ENCODE measurements around the gene SHH.

Gene SHH

GRCh38 chr7:155813546-155814315 lies 1.5 kb upstream of the SHH start:
- Histone ChIP-seq H3K4me3 (ENCODE audit: insufficient read length, low read depth) (no peak overlapping the region), H3K27me3 (ENCODE audit: insufficient read depth, insufficient read length) (peaks cover 65% of the 10 kb centered on the region), H3K9ac (ENCODE audit: insufficient read length, low read depth) (no peak overlapping the region), H3K4me1 (ENCODE audit: insufficient read depth, insufficient read length) (no peaks in the 10 kb centered on the region), H3K36me3 (ENCODE audit: insufficient read depth, insufficient read length, low read length) (no peaks in the 10 kb centered on the region), H3K9me3 (ENCODE audit: insufficient read depth, low read length) (peaks cover 11% of the 10 kb centered on the region; the same call in 1 of the 2 replicates)
- DNase-seq (ENCODE audit: low read depth, low spot score) = no peak
- TF ChIP-seq SUZ12 (IDR thresholded peaks at IDR 0.05; ENCODE audit: extremely low read depth, insufficient read depth, insufficient read length) (no peak), ZNF274 (IDR thresholded peaks at IDR 0.05; ENCODE audit: low read depth, low read length) (no peak), YY1 (IDR thresholded peaks at IDR 0.05; ENCODE audit: insufficient read depth, insufficient read length) (no peak)

DNA sequence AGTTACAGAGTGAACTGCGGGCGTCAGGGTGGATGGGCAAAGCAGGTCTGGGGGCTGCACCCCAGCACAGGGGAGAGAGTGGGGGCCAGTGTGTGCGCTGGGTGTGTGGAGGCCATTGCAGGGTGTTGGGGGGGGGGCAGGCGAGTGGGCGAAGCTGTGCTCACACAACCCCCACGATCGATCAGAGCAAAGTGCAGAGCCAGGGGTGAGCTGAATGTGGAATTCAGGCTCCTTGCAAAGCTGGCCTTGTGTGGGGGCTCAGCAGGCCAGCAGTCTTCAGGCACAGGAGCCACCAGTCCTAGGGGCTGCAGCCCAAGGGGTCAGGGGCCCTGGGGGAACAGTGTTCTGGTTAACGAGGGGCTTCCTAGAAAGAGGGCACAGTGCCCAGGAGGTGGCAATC lies 862 bp upstream of the SHH start:
- no peaks in the 10 kb centered on the region for H3K36me3 ChIP-seq (ENCODE audit: insufficient read depth, insufficient read length, low read length)
- H3K27me3 ChIP-seq (ENCODE audit: insufficient read depth, insufficient read length) = peaks cover 71% of the 10 kb centered on the region
- TF ChIP-seq YY1 (IDR thresholded peaks at IDR 0.05; ENCODE audit: insufficient read depth, insufficient read length) (no peak), ZNF274 (IDR thresholded peaks at IDR 0.05; ENCODE audit: low read depth, low read length) (no peak), SUZ12 (IDR thresholded peaks at IDR 0.05; ENCODE audit: extremely low read depth, insufficient read depth, insufficient read length) (no peak)
- H3K4me3 ChIP-seq (ENCODE audit: insufficient read length, low read depth) = no peak overlapping the region
- H3K9me3 ChIP-seq (ENCODE audit: insufficient read depth, low read length) = peaks cover 11% of the 10 kb centered on the region; the same call in 1 of the 2 replicates
- no peaks in the 10 kb centered on the region for H3K4me1 ChIP-seq (ENCODE audit: insufficient read depth, insufficient read length)
- no peak overlapping the region for H3K9ac ChIP-seq (ENCODE audit: insufficient read length, low read depth)
- no peak for DNase-seq (ENCODE audit: low read depth, low spot score)

- Histone ChIP-seq H3K9me3 (ENCODE audit: insufficient read depth, low read length) (0 out of 2 replicates have a peak, but pooled peaks cover under 1% of the 10 kb centered on the region), H3K4me3 (ENCODE audit: insufficient read length, low read depth) (peak overlapping the region; percentile 34)
These were observed 736 bp downstream of the SHH start for GRCh38 chr7:155811560-155811894.

GRCh38 chr7:155810770-155811559 lies 1.3 kb downstream of the SHH start:
- Histone ChIP-seq H3K27me3 (ENCODE audit: insufficient read depth, insufficient read length) (peaks cover 79% of the 10 kb centered on the region), H3K4me1 (ENCODE audit: insufficient read depth, insufficient read length) (peaks cover 8% of the 10 kb centered on the region), H3K36me3 (ENCODE audit: insufficient read depth, insufficient read length, low read length) (no peaks in the 10 kb centered on the region), H3K9ac (ENCODE audit: insufficient read length, low read depth) (no peak overlapping the region), H3K4me3 (ENCODE audit: insufficient read length, low read depth) (peak overlapping the region; percentile 17), H3K9me3 (ENCODE audit: insufficient read depth, low read length) (peaks cover 6% of the 10 kb centered on the region; the same call in 1 of the 2 replicates)
- no peak for TF ChIP-seq SUZ12 (IDR thresholded peaks at IDR 0.05; ENCODE audit: extremely low read depth, insufficient read depth, insufficient read length)
- no peak for TF ChIP-seq ZNF274 (IDR thresholded peaks at IDR 0.05; ENCODE audit: low read depth, low read length)
- no peak for DNase-seq (ENCODE audit: low read depth, low spot score)

More at GRCh38 chr7:155811560-155811894, 736 bp downstream of the SHH start:
- peaks cover 77% of the 10 kb centered on the region for H3K27me3 ChIP-seq (ENCODE audit: insufficient read depth, insufficient read length)
- H3K4me1 ChIP-seq (ENCODE audit: insufficient read depth, insufficient read length) = peaks cover 8% of the 10 kb centered on the region
- no peak for DNase-seq (ENCODE audit: low read depth, low spot score)
- H3K9ac ChIP-seq (ENCODE audit: insufficient read length, low read depth) = peak overlapping the region; percentile 17
- TF ChIP-seq ZNF274 (IDR thresholded peaks at IDR 0.05; ENCODE audit: low read depth, low read length) = no peak
- no peak for TF ChIP-seq SUZ12 (IDR thresholded peaks at IDR 0.05; ENCODE audit: extremely low read depth, insufficient read depth, insufficient read length)
- no peak for TF ChIP-seq YY1 (IDR thresholded peaks at IDR 0.05; ENCODE audit: insufficient read depth, insufficient read length)
- H3K36me3 ChIP-seq (ENCODE audit: insufficient read depth, insufficient read length, low read length) = no peaks in the 10 kb centered on the region

- Histone ChIP-seq H3K9me3 (ENCODE audit: insufficient read depth, low read length) (peaks cover 10% of the 10 kb centered on the region; the same call in 1 of the 2 replicates), H3K4me3 (ENCODE audit: insufficient read length, low read depth) (peak overlapping the region; percentile 17), H3K27me3 (ENCODE audit: insufficient read depth, insufficient read length) (peaks cover 83% of the 10 kb centered on the region), H3K36me3 (ENCODE audit: insufficient read depth, insufficient read length, low read length) (no peaks in the 10 kb centered on the region), H3K4me1 (ENCODE audit: insufficient read depth, insufficient read length) (peaks cover 8% of the 10 kb centered on the region), H3K9ac (ENCODE audit: insufficient read length, low read depth) (no peak overlapping the region)
- no peak for TF ChIP-seq YY1 (IDR thresholded peaks at IDR 0.05; ENCODE audit: insufficient read depth, insufficient read length)
- TF ChIP-seq SUZ12 (IDR thresholded peaks at IDR 0.05; ENCODE audit: extremely low read depth, insufficient read depth, insufficient read length) = no peak
- TF ChIP-seq ZNF274 (IDR thresholded peaks at IDR 0.05; ENCODE audit: low read depth, low read length) = no peak
- no peak for DNase-seq (ENCODE audit: low read depth, low spot score)
These were observed 2.1 kb downstream of the SHH start for GRCh38 chr7:155809947-155810769.

- Histone ChIP-seq H3K9ac (ENCODE audit: insufficient read length, low read depth) (peak overlapping the region; percentile 39), H3K4me1 (ENCODE audit: insufficient read depth, insufficient read length) (peaks cover 8% of the 10 kb centered on the region), H3K9me3 (ENCODE audit: insufficient read depth, low read length) (peaks cover 10% of the 10 kb centered on the region; the same call in 1 of the 2 replicates), H3K4me3 (ENCODE audit: insufficient read length, low read depth) (peak overlapping the region; percentile 17), H3K27me3 (ENCODE audit: insufficient read depth, insufficient read length) (peaks cover 83% of the 10 kb centered on the region), H3K36me3 (ENCODE audit: insufficient read depth, insufficient read length, low read length) (no peaks in the 10 kb centered on the region)
- no peak for DNase-seq (ENCODE audit: low read depth, low spot score)
- no peak for TF ChIP-seq SUZ12 (IDR thresholded peaks at IDR 0.05; ENCODE audit: extremely low read depth, insufficient read depth, insufficient read length)
- no peak for TF ChIP-seq ZNF274 (IDR thresholded peaks at IDR 0.05; ENCODE audit: low read depth, low read length)
- no peak for TF ChIP-seq YY1 (IDR thresholded peaks at IDR 0.05; ENCODE audit: insufficient read depth, insufficient read length)
These were observed 2.8 kb downstream of the SHH start for GRCh38 chr7:155809332-155809946.
